MM.1S (cell line): ENCODE results near the gene BGN.

Experiments used
- DNase-seq: peaks from one replicate; pipeline ENCODE4 v3.0.0-alpha.2; 2015
- H2AFZ ChIP-seq: fragments of 300-600 bp; sonication (generic); 2 replicates; pipeline ENCODE4 v1.6.0; 2016; ENCODE audit warnings: antibody characterized with exemption, low read length
- H3F3A ChIP-seq: fragments of 300-600 bp; sonication (generic); 2 replicates; pipeline ENCODE4 v1.6.1; 2016; ENCODE audit warnings: mild to moderate bottlenecking, antibody characterized with exemption, low read length, moderate library complexity, mixed read lengths; ENCODE audit not compliant: insufficient read depth
- H3K27ac ChIP-seq: fragments of 300-600 bp; sonication (generic); 2 replicates; pipeline ENCODE4 v1.5.1; 2016; ENCODE audit warnings: mild to moderate bottlenecking, low read length
- H3K27me3 ChIP-seq: fragments of 300-600 bp; sonication (generic); replicated peaks from 2 replicates; pipeline ENCODE4 v1.6.0; 2016; ENCODE audit warnings: low read length; ENCODE audit not compliant: insufficient read depth
- H3K36me3 ChIP-seq: fragments of 300-600 bp; sonication (generic); replicated peaks from 2 replicates; pipeline ENCODE4 v1.6.1; 2016; ENCODE audit warnings: mild to moderate bottlenecking, low read length, mixed read lengths; ENCODE audit not compliant: insufficient read depth
- H3K4me1 ChIP-seq: fragments of 300-600 bp; sonication (generic); 2 replicates; pipeline ENCODE4 v1.6.1; 2016; ENCODE audit warnings: low read length, mixed read lengths
- H3K4me2 ChIP-seq: fragments of 300-600 bp; sonication (generic); 2 replicates; pipeline ENCODE4 v1.6.0; 2016; ENCODE audit warnings: low read depth, low read length
- H3K4me3 ChIP-seq: fragments of 300-600 bp; sonication (generic); 2 replicates; pipeline ENCODE4 v1.5.1; 2016; ENCODE audit warnings: low read length, mixed read lengths
- H3K79me2 ChIP-seq: fragments of 300-600 bp; sonication (generic); 2 replicates; pipeline ENCODE4 v1.6.1; 2016; ENCODE audit warnings: mixed run types, low read length, mixed read lengths
- H3K9ac ChIP-seq: fragments of 300-600 bp; sonication (generic); 2 replicates; pipeline ENCODE4 v1.6.1; 2016; ENCODE audit warnings: low read length, mixed read lengths
- H3K9me2 ChIP-seq: fragments of 300-600 bp; sonication (generic); replicated peaks from 2 replicates; pipeline ENCODE4 v1.6.1; 2016; ENCODE audit warnings: mild to moderate bottlenecking, low read length, mixed read lengths; ENCODE audit not compliant: insufficient read depth
- H3K9me3 ChIP-seq: fragments of 300-600 bp; sonication (generic); replicated peaks from 2 replicates; pipeline ENCODE4 v1.6.1; 2016; ENCODE audit warnings: mild to moderate bottlenecking, low read length, mixed read lengths; ENCODE audit not compliant: insufficient read depth
- H4K20me1 ChIP-seq: fragments of 300-600 bp; sonication (generic); 2 replicates; pipeline ENCODE4 v1.6.1; 2016; ENCODE audit warnings: mild to moderate bottlenecking, low read length, moderate library complexity, mixed read lengths; ENCODE audit not compliant: insufficient read depth
- CTCF ChIP-seq: fragments of 300-600 bp; sonication (generic); IDR thresholded peaks from 2 replicates; pipeline ENCODE4 v1.5.1; 2016; ENCODE audit warnings: antibody characterized with exemption, low read length, mixed read lengths
- EZH2 ChIP-seq: fragments of 300-600 bp; sonication (generic); optimal IDR thresholded peaks from 2 replicates; pipeline ENCODE3; 2017; ENCODE audit warnings: low read depth, mild to moderate bottlenecking, antibody characterized with exemption, low read length, mixed read lengths
- EZH2phosphoT487 ChIP-seq: fragments of 300-600 bp; sonication (generic); IDR thresholded peaks from 2 replicates; pipeline ENCODE4 v1.6.1; 2018; ENCODE audit warnings: antibody characterized with exemption, low read length

BGN gene

GRCh38 chrX:153525451-153525850 is 30.7 kb downstream of the BGN start:
- Histone ChIP-seq H3K4me2 (no peak overlapping the region), H4K20me1 (no peaks in the 10 kb centered on the region), H3K9ac (no peak overlapping the region), H3K9me2 (no peaks in the 10 kb centered on the region), H3F3A (no peaks in the 10 kb centered on the region), H3K27me3 (peaks cover 61% of the 10 kb centered on the region), H3K27ac (no peak overlapping the region), H3K4me3 (no peak overlapping the region), H3K36me3 (no peaks in the 10 kb centered on the region), H2AFZ (no peak overlapping the region), H3K79me2 (no peaks in the 10 kb centered on the region), H3K9me3 (no peaks in the 10 kb centered on the region), H3K4me1 (no peaks in the 10 kb centered on the region)
- TF ChIP-seq EZH2phosphoT487, result no peak
- DNase-seq, result no peak

GRCh38 chrX:153526042-153526441 is 31.3 kb downstream of the BGN start:
- peaks cover 62% of the 10 kb centered on the region for H3K27me3 ChIP-seq
- no peaks in the 10 kb centered on the region for H3K79me2 ChIP-seq
- H2AFZ ChIP-seq, result no peak overlapping the region
- no peaks in the 10 kb centered on the region for H3F3A ChIP-seq
- H3K9ac ChIP-seq, result no peak overlapping the region
- no peak for DNase-seq
- H3K9me2 ChIP-seq, result no peaks in the 10 kb centered on the region
- H3K4me2 ChIP-seq, result no peak overlapping the region
- no peaks in the 10 kb centered on the region for H4K20me1 ChIP-seq
- H3K9me3 ChIP-seq, result no peaks in the 10 kb centered on the region
- H3K36me3 ChIP-seq, result no peaks in the 10 kb centered on the region
- no peak overlapping the region for H3K27ac ChIP-seq
- no peak for TF ChIP-seq EZH2
- no peak for TF ChIP-seq CTCF
- no peak for TF ChIP-seq EZH2phosphoT487
- H3K4me1 ChIP-seq, result no peaks in the 10 kb centered on the region
- no peak overlapping the region for H3K4me3 ChIP-seq

GRCh38 chrX:153526801-153527200 is 32.0 kb downstream of the BGN start:
- Histone ChIP-seq H3K27ac (no peak overlapping the region), H3K9me3 (no peaks in the 10 kb centered on the region), H3K4me3 (no peak overlapping the region), H4K20me1 (no peaks in the 10 kb centered on the region), H2AFZ (no peak overlapping the region), H3K27me3 (peaks cover 65% of the 10 kb centered on the region), H3K4me1 (no peaks in the 10 kb centered on the region), H3K4me2 (no peak overlapping the region), H3K9me2 (no peaks in the 10 kb centered on the region), H3K36me3 (no peaks in the 10 kb centered on the region), H3K9ac (no peak overlapping the region), H3K79me2 (no peaks in the 10 kb centered on the region), H3F3A (no peaks in the 10 kb centered on the region)
- TF ChIP-seq EZH2 (no peak), CTCF (no peak), EZH2phosphoT487 (no peak)
- no peak for DNase-seq

- H3K4me2 ChIP-seq, result no peak overlapping the region
- H3K27ac ChIP-seq, result no peak overlapping the region
- H3F3A ChIP-seq, result no peaks in the 10 kb centered on the region
- H3K9me3 ChIP-seq, result no peaks in the 10 kb centered on the region
- no peak overlapping the region for H3K4me3 ChIP-seq
- H3K79me2 ChIP-seq, result no peaks in the 10 kb centered on the region
- H3K36me3 ChIP-seq, result no peaks in the 10 kb centered on the region
- H3K27me3 ChIP-seq, result peaks cover 65% of the 10 kb centered on the region
- H2AFZ ChIP-seq, result no peak overlapping the region
- TF ChIP-seq EZH2phosphoT487 (no peak), CTCF (no peak), EZH2 (no peak)
- no peak overlapping the region for H3K9ac ChIP-seq
- DNase-seq, result no peak
- no peaks in the 10 kb centered on the region for H4K20me1 ChIP-seq
- no peaks in the 10 kb centered on the region for H3K9me2 ChIP-seq
- no peaks in the 10 kb centered on the region for H3K4me1 ChIP-seq
Observed at GRCh38 chrX:153527208-153527607, 32.4 kb downstream of the BGN start.
